Neural crest cell (in vitro differentiated cells): Measurements from ENCODE around the gene TGM2. TPM values are rescaled to one million over a fixed set of nuclear protein-coding genes. Genes with fewer than 3 reads are reported as not detected.
"Not testable (repeated sequence)": the region's sequence is repeated elsewhere in the genome, so short reads cannot be mapped to it uniquely, and the experiment has no call there.

ENCODE experiments used
- DNase-seq: peaks from one replicate; pipeline ENCODE4 v3.0.0; 2021; ENCODE audit warnings: low read depth, mixed read lengths, low spot score
- H3K27ac Mint-ChIP-seq: one replicate; pipeline ENCODE4 v1.8.0; 2021; ENCODE audit warnings: mild to moderate bottlenecking, mixed read lengths; ENCODE audit not compliant: unreplicated experiment
- H3K27me3 Mint-ChIP-seq: 2 replicates; pipeline ENCODE4 v1.8.0; 2021; ENCODE audit warnings: low read depth, mild to moderate bottlenecking, mixed read lengths
- H3K36me3 Mint-ChIP-seq: 2 replicates; pipeline ENCODE4 v1.8.0; 2021; ENCODE audit warnings: low read depth, mild to moderate bottlenecking, mixed read lengths
- H3K4me1 Mint-ChIP-seq: 2 replicates; pipeline ENCODE4 v1.8.0; 2021; ENCODE audit warnings: mixed read lengths
- H3K4me3 Mint-ChIP-seq: one replicate; pipeline ENCODE4 v1.8.0; 2021; ENCODE audit warnings: mild to moderate bottlenecking, mixed read lengths
- H3K9me3 Mint-ChIP-seq: 2 replicates; pipeline ENCODE4 v1.8.0; 2021; ENCODE audit warnings: mixed read lengths
- total RNA-seq: library from RNA; stranded (reverse); gene quantifications from 2 replicates; pipeline ENCODE4 v1.2.1, GENCODE V29; 2021
- TF ChIP-seq, protein P1 (sequence below): fragments of 200-600 bp; sonication (generic); conservative IDR thresholded peaks from 2 replicates; pipeline ENCODE4 v1.5.0; 2021; ENCODE audit warnings: antibody characterized with exemption, mild to moderate bottlenecking

Gene TGM2
- total RNA-seq, 1 donor from 2014 or later: 1.4 TPM

DNA sequence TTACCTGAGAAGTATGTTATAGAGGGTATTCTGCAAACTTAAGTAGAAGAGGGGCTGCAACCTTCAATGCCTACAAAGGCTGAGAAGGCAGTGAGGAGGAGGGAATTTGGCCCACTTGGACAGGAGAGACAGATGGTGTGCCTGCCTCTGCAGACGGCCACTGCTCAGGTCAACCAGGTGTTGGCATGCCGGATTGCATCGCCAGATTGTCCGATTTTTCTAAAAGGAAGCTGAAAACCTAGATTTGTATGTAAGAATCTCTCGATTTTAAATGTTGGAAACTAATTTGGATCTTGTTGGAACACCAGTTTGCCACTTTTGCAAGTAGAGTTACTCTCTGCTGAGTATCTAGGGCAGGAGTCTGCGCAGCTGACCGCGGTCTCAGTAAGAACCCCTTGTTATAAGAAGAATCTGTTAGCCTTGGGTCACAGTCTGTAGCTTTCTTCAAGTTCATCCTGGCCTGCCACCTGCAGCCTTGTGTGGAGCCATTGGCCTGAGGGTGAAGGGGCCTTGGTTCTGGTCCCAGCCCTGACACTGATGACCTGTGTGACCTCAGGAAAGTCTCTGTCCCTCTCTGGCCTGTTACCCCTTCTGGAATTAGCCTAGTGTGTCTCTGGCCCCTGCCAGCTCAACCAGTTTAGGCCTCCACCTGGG, 54.4 kb downstream of the TGM2 start:
- Mint-ChIP-seq H3K4me1 (peaks cover 9% of the 10 kb centered on the region), H3K9me3 (peaks cover 2% of the 10 kb centered on the region), H3K27ac (no peak overlapping the region), H3K4me3 (no peak overlapping the region), H3K27me3 (no peaks in the 10 kb centered on the region), H3K36me3 (no peaks in the 10 kb centered on the region)
- no peak for DNase-seq
- TF ChIP-seq, protein P1, sequence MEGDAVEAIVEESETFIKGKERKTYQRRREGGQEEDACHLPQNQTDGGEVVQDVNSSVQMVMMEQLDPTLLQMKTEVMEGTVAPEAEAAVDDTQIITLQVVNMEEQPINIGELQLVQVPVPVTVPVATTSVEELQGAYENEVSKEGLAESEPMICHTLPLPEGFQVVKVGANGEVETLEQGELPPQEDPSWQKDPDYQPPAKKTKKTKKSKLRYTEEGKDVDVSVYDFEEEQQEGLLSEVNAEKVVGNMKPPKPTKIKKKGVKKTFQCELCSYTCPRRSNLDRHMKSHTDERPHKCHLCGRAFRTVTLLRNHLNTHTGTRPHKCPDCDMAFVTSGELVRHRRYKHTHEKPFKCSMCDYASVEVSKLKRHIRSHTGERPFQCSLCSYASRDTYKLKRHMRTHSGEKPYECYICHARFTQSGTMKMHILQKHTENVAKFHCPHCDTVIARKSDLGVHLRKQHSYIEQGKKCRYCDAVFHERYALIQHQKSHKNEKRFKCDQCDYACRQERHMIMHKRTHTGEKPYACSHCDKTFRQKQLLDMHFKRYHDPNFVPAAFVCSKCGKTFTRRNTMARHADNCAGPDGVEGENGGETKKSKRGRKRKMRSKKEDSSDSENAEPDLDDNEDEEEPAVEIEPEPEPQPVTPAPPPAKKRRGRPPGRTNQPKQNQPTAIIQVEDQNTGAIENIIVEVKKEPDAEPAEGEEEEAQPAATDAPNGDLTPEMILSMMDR: no peak

DNA sequence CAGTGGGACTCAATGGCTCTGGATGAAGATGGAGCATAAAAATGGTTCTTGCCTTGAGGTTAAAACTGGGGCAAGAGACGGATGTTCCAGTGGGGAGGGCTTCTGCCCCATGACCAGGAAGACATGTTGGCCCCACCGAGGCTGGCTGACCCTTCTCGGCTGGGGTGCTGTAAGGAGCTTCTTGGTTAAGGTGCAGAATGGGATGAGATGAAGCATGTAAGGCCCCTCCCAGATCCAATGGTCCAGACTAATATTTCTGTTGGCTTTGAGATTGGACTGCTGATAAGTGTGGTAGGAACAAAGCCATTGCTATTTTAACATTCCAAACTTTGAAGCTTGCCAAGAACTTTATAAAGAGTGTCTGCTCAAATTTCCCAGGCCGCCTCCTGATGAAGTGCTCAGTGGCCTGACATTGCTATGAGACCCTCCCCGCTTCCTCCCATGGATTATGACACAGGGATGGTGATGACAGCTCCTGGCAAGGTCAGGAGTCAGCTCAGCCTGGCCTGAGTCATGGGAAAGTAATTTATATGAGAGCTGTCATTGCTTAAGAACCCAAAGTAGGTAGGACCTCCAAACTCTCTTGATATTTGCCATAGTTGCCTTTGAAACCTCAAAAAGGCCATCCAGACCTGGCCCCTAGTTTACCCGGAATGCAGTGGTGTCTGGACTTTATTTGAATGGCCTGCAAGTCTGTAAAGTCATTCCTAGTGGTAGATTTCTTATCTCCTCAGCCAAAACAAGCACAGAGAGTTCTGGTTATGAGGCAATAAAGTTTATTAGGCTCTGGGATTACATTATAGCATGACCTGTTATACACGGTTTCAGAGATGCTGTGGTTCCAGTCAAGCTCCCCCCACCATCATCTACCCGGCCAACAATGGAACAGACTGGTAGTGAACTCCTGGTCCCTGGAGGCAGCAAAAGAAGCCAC, 55.2 kb downstream of the TGM2 start:
- TF ChIP-seq, protein P1: no peak

DNA sequence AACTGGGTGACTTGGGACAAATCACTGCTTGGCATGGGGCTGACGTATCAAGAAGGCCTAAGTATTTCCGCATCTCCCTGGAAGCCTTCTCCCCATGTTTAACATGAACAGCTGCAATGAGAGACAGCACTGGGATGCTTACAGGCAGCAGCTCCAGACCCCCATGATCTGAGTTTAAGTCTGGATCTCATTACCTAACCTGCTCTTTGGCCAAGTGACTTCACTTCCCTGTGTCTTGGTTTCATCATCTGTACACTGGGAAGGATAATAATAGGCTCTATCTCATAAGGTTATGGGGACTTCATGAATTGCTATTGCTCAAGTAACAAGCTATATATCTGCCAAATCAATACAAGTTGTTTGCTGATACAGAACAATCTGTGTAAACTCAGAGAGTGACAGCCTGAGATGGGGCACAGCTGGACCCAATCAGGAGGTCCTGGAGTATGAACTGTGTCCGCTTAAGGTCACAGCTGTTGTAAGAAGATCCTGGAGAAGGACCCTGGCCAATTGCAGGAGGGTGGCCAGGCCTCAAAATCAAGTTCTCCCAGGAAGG, 56.0 kb downstream of the TGM2 start:
- Mint-ChIP-seq H3K9me3 (peaks cover 6% of the 10 kb centered on the region), H3K4me1 (peaks cover 9% of the 10 kb centered on the region), H3K36me3 (no peaks in the 10 kb centered on the region), H3K27me3 (no peaks in the 10 kb centered on the region), H3K4me3 (no peak overlapping the region), H3K27ac (peak overlapping the region; percentile 40)
- TF ChIP-seq, protein P1: no peak
- no peak for DNase-seq

More for the DNA sequence above, 55.2 kb downstream of the TGM2 start:
- no peak overlapping the region for H3K27ac Mint-ChIP-seq
- H3K4me1 Mint-ChIP-seq: peaks cover 9% of the 10 kb centered on the region
- H3K4me3 Mint-ChIP-seq: no peak overlapping the region
- H3K27me3 Mint-ChIP-seq: no peaks in the 10 kb centered on the region
- DNase-seq: no peak
- H3K36me3 Mint-ChIP-seq: no peaks in the 10 kb centered on the region
- H3K9me3 Mint-ChIP-seq: peaks cover 4% of the 10 kb centered on the region

DNA sequence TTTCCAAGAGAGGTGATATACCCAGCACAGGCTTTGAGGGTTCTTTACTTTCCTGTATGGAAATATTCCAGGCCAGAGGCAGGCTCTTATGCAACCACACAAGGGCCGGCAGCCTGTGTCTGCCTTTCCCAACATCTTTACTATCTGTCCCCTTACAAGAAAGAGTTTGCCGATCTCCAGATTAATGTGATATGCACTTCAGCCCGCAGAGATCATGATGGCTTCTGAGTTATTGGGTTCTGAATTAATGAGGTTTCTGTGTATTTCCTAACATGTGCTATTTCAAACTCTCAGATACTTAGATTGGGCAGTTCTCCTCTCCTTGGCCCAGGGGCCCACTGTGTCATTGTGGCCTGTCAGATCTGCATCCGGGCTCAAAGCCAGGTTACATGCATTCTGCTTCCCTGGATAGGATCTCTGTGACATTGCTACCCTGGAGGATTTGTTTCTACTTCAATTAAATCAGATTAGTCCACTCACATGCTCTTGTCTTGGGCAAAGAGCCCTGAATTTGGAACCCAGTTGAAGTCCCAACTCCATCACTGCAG, 56.6 kb downstream of the TGM2 start:
- Mint-ChIP-seq H3K36me3 (no peaks in the 10 kb centered on the region), H3K27ac (no peak overlapping the region), H3K27me3 (no peaks in the 10 kb centered on the region), H3K9me3 (peaks cover 6% of the 10 kb centered on the region), H3K4me1 (peaks cover 7% of the 10 kb centered on the region), H3K4me3 (no peak overlapping the region)
- no peak for DNase-seq
- TF ChIP-seq, protein P1: no peak

DNA sequence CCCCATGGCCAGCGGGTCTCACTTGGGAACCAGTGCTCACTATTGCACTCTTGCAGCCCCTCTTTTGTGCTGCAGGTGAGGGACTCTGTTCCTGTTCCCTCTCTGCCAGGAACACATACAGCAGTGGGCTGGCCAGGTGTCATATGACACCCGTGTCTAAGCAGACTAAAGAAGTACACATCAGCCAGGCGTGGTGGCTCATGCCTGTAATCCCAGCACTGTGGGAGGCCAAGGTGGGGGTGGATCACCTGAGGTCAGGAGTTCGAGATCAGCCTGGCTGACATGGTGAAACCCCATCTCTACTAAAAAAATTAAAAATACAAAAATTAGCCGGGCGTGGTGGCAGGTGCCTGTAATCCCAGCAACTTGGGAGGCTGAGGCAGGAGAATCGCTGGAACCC, 57.2 kb downstream of the TGM2 start:
- H3K27me3 Mint-ChIP-seq, H3K27ac Mint-ChIP-seq, DNase-seq, H3K9me3 Mint-ChIP-seq, H3K4me1 Mint-ChIP-seq, H3K4me3 Mint-ChIP-seq, H3K36me3 Mint-ChIP-seq: not testable (repeated sequence)

DNA sequence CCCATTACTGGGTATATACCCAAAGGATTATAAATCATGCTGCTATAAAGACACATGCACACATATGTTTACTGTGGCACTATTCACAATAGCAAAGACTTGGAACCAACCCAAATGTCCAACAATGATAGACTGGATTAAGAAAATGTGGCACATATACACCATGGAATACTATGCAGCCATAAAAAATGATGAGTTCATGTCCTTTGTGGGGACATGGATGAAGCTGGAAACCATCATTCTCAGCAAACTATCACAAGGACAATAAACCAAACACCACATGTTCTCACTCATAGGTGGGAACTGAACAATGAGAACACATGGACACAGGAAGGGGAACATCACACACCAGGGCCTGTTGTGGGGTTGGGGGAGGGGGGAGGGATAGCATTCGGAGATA, 57.7 kb downstream of the TGM2 start:
- DNase-seq, H3K27ac Mint-ChIP-seq, H3K36me3 Mint-ChIP-seq, H3K4me3 Mint-ChIP-seq, H3K27me3 Mint-ChIP-seq, H3K4me1 Mint-ChIP-seq, H3K9me3 Mint-ChIP-seq: not testable (repeated sequence)
